ENCODE data around the gene LARGE1.

The LARGE1 gene

DNA sequence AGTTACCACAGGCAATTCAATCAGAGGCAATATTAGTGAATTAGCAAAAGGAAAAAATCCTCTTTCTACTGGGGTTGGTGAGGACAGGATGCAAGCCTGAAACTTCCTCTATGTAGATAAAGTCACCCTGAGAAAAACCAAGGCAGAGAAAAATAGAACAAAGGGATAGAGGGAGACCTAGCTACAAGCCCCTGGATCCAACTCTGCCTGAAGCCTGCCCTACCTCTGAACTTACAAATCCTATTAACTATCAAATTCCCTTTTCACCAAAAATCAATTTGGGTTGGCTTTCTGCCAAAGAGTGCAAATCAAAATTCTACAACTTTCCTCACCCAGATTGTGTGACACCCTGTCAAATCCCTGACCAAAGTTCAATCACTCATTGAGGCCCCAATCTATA is 161.3 kb downstream of the LARGE1 start:
- no peak for DNase-seq

DNA sequence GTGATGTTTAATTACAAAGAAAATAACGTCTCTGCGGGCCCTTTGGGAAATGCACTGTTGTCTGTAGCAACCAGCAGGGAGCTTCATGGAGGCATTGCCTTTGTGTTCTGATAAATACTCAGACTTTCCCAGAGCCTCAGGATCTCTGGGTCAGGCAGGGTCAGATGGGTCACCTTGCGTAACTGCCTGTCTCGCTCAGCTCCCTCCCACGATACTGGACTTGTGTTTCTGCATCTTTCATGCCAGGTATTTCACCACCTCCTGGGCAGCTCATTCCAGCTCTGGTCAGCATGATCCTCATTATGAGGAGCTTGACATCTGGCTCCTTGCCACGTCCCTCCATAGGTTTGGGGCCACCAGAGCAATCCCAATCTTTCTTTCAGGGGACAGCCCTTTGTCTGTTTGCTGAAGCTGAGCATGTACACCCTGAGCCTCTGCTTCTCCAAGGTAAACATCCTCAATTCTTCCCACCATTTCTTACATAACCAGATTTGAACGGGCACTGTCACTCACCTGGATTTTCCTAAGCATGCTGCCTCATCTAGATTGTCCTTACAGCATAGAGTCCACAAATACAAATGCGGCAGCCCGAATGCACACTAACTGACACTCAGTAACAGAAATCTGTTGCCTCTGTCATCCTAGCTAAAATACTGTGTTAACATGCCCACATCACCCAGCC is 162.3 kb downstream of the LARGE1 start:
- no peak for DNase-seq

DNA sequence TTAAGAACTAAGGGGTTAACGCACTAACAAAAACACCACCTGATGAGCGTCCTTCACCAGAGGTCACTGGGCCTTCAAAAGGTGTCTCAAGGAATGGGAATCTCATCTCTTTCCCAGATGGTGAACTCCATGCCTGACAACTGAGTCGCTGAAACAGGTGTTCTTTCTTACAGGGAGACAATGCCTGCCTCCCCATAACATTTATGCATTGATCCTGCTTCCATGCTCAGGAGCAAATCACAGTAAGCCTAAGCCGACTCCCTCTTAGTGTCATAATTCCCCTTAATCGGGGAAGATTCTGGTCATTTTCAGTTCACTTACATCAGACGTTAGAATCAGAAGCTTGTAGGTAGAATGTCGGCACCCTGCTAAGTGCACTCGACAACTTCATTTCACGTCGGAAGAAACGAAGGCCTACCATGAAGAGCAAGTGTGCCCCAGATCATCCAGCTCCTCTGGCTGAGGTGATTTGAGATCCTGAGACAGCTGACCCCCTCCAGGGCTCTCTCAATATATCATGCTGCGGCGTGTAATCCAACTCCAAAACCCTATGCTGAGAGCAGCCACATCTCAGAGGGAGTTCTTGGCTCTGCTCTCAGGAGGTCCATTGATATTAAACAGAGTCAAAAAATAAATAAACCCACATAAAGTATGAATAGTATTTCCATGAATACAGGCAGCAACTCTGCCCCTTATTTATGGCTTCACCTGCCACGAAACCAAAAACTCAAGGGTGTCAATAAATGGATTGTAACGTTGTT is 163.1 kb downstream of the LARGE1 start:
- no peak for DNase-seq

DNA sequence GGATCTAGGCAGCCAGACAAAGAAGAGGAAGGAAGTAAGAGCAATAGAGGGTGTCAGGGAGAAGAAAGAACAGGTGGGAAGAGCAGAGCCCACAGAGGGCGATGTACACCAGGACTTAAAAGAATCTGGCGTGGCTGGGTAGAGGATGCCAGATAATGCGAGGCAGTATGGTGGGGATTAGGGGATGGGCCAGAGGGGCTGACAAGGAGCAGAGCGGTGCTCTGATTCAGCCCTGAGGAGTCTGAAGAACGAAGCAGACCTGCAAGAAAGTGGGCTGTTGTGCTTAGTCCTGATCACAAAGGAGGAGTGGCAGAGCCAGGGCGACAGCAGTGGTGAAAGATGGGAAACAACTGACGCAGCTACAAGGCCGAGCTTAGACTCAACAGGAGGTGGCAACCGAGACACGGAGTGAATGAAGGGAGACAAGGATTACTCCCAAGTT is 163.7 kb downstream of the LARGE1 start:
- no peak for DNase-seq

DNA sequence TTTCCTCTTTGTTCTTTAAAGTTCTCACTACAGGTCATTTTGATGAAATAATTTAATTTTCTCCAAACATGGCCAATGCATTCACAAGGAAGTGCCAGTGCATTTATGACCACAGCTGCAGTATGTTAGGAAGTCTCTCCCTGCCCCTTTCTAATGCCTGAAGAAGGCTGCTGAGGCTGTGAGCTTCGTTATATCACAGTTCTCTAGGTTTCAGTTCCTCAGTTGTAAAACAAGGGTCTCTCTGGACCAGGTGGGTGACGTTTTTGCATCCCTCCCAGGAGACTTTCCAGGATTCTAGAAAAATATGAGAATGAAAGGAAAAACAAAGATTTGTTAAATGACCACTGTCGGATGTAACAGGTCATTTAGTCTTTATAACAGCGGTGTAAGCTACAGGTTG is 171.6 kb downstream of the LARGE1 start:
- DNase-seq = no peak

DNA sequence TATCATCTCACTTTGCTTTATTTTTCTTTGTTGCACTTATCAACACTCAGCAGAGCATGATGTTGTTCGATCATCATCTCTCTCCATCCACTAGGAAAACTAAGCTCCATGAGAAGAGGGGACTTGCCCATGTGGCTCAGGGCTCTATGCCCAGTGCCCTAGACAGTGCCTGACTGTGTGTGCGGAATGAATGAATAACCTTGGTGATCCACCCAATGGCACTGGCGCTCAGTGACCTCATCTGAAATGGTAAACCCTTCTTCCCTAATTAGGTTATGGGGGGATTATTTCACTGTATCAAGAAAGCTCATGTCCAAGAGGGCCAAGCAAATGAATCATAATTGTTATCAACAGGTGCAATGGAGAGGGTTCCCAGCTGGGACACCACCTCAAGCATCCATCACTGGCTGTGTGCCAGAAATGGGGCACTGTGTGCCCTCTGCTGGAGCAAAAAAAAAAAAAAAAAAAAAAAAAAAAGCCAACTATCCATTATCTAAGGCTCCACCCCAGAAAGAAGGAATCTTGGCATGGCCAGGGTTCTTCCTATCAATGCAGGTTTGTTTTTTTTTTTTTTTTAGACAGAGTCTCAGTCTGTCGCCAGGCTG is 172.6 kb downstream of the LARGE1 start:
- no peak for DNase-seq

DNA sequence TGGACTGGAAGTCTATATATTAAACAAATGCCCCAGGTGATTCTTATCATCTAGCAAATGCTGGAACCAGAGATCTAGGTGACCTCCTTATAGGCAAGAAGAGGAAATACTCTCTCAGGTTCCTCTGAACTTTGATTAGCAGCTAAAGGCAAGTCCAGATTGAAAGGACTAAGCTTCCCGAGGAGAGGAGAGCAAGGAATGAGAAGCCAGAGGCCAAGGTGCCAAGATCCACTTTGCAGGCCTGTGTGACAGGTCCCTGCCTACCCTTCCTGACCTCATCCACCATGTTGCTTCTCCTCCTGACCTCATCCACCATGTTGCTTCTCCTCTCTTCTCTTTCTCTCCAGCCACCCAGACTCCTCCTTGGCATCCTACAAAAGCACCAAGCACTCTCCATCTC is 173.2 kb downstream of the LARGE1 start:
- DNase-seq = no peak

DNA sequence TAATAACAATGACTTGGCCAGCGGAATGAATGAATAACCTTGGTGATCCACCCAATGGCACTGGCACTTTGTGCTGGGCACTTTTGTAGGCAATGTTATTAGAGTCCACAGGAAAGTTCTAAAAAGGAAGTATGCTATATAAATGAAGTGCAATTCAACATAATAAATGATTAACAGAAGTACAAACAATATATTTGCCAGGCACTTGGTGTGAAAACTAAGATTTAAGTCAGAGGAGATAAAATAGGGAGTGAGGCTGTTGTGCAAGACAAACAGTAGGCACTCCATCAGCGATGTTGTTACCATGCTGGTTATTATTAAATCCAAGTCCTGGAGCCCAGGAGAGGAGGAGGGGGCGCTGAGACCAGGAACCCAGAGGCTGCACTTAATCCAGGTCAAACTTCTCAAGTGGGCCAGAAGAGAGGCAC is 173.8 kb downstream of the LARGE1 start:
- DNase-seq = no peak

DNA sequence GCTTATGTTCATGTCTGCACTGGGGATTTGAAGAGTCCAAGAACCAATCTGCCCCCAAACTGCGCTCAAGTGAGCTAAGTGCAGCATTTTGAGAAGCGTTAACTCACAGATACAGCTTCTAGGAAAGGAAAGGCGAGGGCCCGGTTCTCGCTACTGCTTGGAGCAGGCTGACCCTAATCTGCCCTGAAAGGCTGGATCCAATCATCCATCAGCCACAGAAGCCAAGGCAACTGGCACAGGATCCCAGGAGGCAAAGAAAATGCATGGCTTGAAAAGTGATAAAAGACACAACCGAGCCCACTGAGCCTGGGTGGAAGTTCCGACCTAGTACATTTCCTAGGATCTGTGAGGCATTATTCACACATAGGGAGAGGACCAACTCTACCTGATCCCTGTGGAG is 174.8 kb downstream of the LARGE1 start:
- no peak for DNase-seq

DNA sequence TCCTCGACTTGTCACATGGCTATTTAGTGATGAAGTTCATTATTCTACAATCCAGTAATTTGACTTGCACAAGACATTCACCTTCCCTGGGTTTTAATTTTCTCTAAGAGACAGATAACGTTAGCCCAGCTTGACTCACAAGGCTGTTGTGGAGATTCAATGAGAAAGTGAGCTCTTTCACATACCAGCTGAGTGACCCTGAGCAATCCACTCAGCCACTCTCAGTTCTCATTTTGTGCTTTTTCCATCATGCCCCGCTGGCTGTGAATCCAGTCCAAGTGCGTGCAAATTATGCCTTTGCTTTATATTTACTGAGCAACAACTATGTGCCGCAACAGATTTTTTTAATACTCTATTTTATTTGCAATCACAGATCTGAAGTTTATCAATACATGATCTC is 176.5 kb downstream of the LARGE1 start:
- no peak for DNase-seq

DNA sequence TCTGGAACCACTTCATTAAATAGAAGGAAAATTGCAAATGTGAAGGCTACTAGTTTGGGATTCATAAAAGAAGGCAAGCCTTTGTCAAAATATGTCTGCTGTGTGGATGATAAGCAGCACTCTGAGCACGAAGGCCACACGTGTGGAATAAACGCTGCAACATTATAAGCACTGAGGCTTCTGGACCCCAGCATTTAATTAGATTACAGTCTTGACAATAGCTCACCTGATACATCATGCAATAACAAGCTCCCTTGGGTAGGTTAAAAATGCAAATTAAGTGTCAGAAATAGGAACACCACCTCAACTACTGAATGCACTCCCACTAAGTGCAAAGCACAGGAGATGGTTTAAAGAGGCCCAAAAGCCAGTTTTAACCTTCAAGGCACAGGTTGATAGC is 179.3 kb downstream of the LARGE1 start:
- DNase-seq = peak; percentile 1

DNA sequence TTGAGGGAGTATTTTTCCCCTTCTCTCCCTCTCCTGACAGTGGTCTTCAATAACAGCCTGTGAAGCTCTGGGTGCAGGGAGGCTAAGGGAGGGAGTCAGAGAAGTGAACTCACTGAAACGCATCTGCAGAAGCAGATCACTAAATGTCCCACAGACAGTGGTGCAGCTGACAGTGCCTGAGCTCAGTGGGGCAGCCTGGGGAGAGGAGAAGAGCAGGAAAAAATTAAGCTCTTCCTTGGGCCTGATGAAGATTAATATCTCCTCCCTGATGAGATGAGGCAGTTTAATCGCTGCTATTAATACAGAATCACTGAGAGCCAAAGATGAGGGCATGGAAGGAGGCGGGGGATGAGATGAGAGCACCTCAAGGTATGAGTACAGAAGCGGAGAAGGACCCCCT is 180.8 kb downstream of the LARGE1 start:
- no peak for DNase-seq

DNA sequence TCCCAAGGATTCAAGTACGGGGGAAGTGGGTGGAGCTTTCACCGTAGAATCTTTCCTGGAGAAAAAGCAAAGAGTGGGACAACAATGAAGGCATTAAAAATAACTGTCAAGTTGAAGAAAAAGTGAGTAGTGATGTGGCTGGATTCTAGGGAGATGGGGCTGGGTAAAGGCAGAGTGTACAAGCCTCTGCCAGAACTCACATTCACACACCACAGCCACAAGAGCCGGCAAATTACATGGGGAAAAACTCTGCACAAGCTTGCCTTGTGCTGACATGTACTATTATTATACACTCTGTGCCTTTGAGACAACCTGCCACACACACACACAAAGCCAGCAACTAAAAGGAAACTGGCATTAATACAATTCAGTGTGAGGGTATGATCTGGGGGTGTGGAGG is 182.6 kb downstream of the LARGE1 start:
- DNase-seq = no peak

DNA sequence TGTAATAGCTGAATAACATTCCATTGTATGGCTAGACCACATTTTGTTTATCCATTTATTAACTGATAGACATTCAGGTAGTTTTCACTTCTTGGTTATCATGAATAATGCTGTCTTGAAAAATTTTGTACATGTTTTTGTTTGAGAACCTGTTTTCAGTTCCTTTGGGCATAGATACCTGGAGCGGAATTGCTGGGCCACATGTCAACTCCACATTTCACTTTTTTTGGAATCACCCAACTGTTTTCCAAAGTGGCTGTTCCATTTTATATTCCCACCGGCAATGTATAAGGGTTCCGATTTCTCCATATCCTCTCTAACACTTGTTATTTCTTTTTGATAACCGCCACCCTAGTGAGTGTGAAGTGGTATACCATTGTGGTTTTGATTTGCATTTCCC is 184.3 kb downstream of the LARGE1 start:
- no peak for DNase-seq

DNA sequence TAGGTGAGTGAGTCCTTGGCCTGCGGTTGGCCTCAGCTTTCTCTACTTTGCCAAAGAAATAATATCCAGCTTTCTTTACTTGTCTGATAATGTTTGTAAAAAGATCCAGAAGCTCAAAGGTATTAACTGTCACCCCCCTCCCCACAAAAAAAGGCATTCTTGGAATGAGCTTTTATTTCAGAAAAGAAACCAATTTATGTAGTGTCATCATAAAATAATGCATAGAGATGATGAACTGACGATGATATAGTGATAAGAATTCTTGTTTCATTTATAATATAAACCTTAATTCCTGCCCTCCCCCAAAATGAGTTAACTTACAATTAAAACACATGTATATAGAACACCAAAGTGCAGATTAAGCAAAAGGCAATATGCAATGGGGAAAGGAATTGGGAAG is 191.4 kb downstream of the LARGE1 start:
- DNase-seq = no peak

DNA sequence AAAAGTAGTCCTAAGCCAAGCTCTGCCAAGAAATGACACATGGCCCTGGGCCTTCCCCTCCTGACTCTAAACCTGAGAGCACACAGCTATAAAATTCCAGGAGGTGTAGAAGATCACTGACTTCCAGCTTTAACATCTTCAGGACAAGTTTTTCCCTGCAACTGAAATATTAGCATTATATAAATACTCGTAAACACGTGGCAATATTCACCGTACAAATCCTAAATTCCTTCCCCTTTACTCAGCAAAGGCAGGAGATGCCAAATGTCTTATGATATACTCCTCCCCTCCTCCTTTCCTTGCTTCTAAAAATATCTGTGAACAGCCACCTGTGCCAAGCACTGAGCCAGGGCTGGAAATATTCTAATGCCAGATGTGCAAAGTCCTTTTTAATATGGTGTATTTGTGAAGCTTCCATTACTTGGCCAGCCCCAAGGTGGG is 194.0 kb downstream of the LARGE1 start:
- no peak for DNase-seq

DNA sequence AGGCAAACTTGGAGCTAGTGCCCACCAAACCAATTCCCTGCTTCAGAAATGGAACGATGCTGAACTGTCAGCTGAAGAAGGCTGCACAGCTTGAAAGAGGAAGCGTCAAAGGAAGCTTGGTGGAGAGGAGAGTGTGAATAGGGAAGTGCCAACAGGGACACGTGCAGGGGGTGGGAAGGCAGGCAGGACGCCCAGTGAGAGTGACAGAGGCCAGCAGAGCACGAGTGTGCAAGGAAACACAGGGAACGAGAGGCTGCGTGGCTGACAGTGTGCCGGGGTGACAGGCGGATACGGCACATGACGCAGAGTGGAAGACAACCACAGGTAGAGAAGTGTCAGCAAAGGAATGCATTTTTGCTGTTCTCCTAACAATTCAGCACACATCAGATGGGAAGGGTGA is 196.4 kb downstream of the LARGE1 start:
- DNase-seq = no peak

DNA sequence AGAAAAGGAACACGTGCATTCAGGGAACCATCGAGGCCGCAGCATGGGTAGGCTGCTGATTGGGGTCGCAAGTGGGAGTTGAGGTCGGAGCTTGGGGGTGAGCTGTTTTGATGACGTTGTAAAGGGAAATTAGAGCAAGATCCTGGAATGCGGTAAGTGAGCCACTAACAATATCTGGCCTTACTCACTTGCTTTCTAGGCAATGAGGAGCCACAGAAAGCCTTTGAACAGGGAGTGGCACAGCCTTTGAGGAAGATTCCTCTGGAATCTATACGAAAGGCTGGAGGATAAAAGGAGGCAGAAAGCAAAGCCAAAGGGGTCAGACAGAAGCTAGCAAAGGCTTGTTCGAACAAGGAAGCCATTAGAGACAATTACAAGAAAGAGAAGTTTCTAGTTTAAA is 197.5 kb downstream of the LARGE1 start:
- no peak for DNase-seq

DNA sequence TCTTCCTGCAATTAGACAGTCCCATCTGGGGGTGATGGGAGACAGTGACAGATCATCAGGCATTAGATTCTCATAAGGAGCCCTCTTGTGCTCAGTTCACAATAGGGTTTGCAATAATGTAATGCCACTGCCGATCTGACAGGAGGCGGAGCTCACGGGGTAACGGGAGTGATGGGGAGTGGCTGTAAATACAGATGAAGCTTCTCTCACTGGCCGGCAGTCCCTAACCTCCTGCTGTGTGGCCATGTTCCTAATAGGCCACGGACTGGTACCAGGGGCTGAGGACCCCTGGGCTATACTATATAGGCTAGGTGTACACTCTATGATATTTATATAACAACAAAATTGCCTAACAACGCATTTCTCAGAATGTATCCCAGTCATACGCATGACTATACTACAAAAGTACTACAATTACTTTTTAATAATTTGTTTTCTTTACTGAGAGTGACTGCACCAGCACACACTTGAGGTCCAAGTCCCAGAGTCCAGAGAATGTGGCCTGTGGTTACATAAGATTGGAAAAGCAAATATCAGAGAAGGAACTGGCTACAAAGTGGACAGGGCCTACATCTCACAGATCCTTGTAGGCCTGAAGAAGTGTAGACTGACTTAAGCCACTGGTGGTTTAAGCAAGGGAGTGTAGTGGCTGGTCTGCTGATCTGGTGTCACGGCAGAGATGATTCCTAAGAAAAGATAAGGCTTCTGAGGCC is 200.0 kb downstream of the LARGE1 start:
- DNase-seq = no peak

DNA sequence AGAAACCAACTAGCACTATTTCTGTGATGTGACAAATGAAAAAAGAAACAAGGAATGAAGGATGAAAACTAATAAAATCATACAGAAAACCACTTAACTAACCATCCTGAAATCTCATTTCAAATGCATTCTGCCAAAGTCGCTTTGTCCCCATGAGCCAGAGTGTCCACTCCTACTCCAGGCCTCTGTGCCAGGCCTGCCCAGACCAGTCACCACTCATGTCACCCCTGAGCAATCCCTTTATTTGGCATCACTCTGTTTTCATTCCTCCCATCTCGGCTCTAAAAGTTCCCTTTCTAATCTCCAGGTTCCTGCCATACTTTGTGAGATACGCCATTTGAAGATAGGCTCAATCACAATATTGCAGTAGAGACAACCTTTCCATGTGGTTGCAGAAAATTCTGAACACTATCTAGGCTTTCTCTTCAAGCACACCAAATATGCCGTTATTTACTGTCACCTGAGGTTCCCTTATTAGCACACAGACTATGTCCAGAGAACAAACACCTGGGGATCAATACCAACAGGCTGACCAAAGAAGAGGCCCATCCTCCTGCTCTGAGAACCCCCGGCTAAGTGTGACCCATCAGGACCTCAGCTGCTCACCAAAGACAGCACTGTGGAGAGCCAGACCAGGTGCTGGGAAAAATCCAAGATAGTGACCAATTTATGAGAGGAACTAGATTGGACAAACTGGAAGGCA is 202.4 kb downstream of the LARGE1 start:
- no peak for DNase-seq

DNA sequence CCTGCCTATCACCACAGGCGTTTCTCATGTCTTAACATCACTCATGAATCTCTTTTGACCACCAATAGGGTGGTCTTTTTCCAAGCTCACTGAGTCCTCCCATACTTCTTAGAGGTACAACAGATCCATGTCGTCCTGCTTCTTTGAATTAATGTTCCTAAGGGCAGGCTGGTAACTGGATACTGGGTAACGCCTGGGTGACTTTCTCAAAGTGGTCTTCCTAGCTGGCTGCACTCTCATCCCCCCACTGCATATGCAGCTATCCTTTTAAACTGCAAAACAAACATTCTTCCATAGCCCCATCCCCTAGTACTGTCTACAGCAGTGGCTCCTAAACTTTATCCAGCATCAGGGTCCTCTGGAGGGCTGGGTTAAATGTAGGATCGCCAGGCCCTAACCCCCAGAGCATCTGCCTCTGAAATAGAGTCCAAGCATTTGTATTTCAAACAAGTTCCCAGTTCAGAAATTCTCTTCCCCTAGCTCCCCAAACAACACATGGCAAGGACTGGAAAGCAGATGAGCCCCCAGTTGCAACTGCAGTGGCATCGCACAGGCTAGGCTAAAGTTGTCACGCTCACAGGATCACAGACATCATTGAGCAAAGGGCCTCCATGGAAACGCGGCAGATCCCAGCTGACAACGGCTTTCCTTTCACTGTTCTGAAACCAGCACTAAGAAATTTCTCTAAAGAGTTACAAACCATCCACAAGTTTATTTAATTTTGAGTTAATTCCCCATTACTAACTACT is 204.9 kb downstream of the LARGE1 start:
- no peak for DNase-seq

DNA sequence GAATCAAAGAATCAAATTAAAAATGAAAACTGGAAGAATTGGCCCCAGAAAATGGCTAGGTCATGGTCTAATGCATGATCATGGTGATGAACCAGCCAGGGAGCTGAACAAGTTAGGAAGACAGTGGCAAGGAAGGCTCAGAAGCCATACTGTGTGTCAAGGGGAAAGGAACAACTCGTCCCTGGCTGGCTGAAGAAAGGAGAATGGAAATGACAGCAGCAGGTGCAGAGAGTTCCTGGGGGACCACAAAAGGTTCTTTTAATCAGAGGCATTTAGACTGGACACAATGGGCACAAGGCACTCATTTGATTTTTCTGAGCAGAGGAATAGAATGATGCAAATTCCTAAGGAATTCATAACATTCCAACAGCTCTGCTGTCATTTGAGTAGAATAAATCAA is 209.9 kb downstream of the LARGE1 start:
- no peak for DNase-seq
